GM12892 (cell line): ENCODE data around the gene RETREG2.

Experiments
- DNase-seq: peaks from one replicate; pipeline ENCODE4 v3.0.0; 2011; ENCODE audit not compliant: insufficient read length
- FAIRE-seq: peaks from 2 replicates; lab custom pipeline; 2011; peaks lifted over from hg19 to GRCh38; lab: Jason Lieb, UNC
- POLR2A ChIP-seq: IDR thresholded peaks from 2 replicates; pipeline ENCODE4 v1.6.1; 2011; ENCODE audit warnings: low read depth, low read length, control low read depth
- POLR2AphosphoS5 ChIP-seq: IDR thresholded peaks from 2 replicates; pipeline ENCODE4 v1.6.1; 2011; ENCODE audit warnings: low read depth, low read length, control low read depth
- TAF1 ChIP-seq: IDR thresholded peaks from 2 replicates; pipeline ENCODE4 v1.6.1; 2011; ENCODE audit warnings: low read depth, mild to moderate bottlenecking, control low read depth, low read length, borderline replicate concordance

RETREG2 gene

GRCh38 chr2:219205165-219205538 lies 27.1 kb downstream of the RETREG2 start:
- FAIRE-seq, result no peak
- DNase-seq, result no peak
- TF ChIP-seq TAF1, result no peak
- no peak for TF ChIP-seq POLR2A
- TF ChIP-seq POLR2AphosphoS5, result no peak

- TF ChIP-seq TAF1 (no peak), POLR2AphosphoS5 (no peak), POLR2A (no peak)
- no peak for DNase-seq
- no peak for FAIRE-seq
Observed at GRCh38 chr2:219205981-219206327, 27.9 kb downstream of the RETREG2 start.

- FAIRE-seq, result peak; percentile 93
- TF ChIP-seq POLR2A, result peak; percentile 98
- peak; percentile 95 for TF ChIP-seq POLR2AphosphoS5
- TF ChIP-seq TAF1, result peak; percentile 87
- DNase-seq, result peak; percentile 99
Observed at GRCh38 chr2:219206328-219207133, 28.5 kb downstream of the RETREG2 start, which contains the start of gene ZFAND2B. Gene ZFAND2B, plus strand, starts transcription at chr2:219206782. Its CDS starts 206 bp downstream, at chr2:219206988.

- FAIRE-seq, result peak; percentile 27
- TF ChIP-seq TAF1 (no peak), POLR2A (no peak), POLR2AphosphoS5 (no peak)
- no peak for DNase-seq
Observed at GRCh38 chr2:219207134-219207883, 29.2 kb downstream of the RETREG2 start.

- TF ChIP-seq POLR2AphosphoS5 (no peak), POLR2A (no peak), TAF1 (no peak)
- no peak for FAIRE-seq
- no peak for DNase-seq
Observed at GRCh38 chr2:219207884-219208740, 30.0 kb downstream of the RETREG2 start.

GRCh38 chr2:219209236-219210195 lies 31.4 kb downstream of the RETREG2 start:
- DNase-seq, result no peak
- TF ChIP-seq POLR2A (no peak), TAF1 (no peak), POLR2AphosphoS5 (no peak)
- FAIRE-seq, result no peak

- TF ChIP-seq POLR2AphosphoS5 (0 out of 2 replicates have a peak, but pooled peaks have one; percentile 14), POLR2A (no peak)
- DNase-seq (no peak), FAIRE-seq (no peak)
Observed at GRCh38 chr2:219210196-219210885, 32.3 kb downstream of the RETREG2 start.

- TF ChIP-seq POLR2AphosphoS5 (no peak), POLR2A (peak; percentile 23; the same call in 1 of the 2 replicates)
- FAIRE-seq (no peak), DNase-seq (no peak)
Observed at GRCh38 chr2:219210886-219211362, 32.8 kb downstream of the RETREG2 start.

GRCh38 chr2:219213026-219213415 lies 34.9 kb downstream of the RETREG2 start:
- no peak for DNase-seq
- TF ChIP-seq TAF1 (no peak), POLR2AphosphoS5 (no peak), POLR2A (no peak)
- FAIRE-seq, result no peak

- TF ChIP-seq TAF1 (no peak), POLR2A (no peak), POLR2AphosphoS5 (no peak)
- DNase-seq (no peak), FAIRE-seq (no peak)
Observed at GRCh38 chr2:219213486-219214071, 35.5 kb downstream of the RETREG2 start.
